Activated CD8-positive, alpha-beta T cell treated with anti-CD3 and anti-CD28 coated beads for 36 hours (primary cell): Measurements from ENCODE around the gene MYH11. TPM values are rescaled to one million over a fixed set of nuclear protein-coding genes. Genes with fewer than 3 reads are reported as not detected.
A peak's percentile ranks its signal among the peaks of the same experiment; 100 is the strongest.

Experiments used
- ATAC-seq: fragments of 200-7000 bp; cut with Tn5 transposase; one replicate; pipeline ENCODE4 v1.10.0; 2021; ENCODE audit warnings: mild to moderate bottlenecking, moderate library complexity
- CTCF ChIA-PET: fragments of 350-600 bp; sonication (Branson Sonifier 250); formaldehyde crosslinking; loops from one replicate; lab custom pipeline; 2021; ENCODE audit warnings: antibody characterized with exemption; lab: Charles Lee
- POLR2A ChIA-PET: fragments of 350-600 bp; sonication (Branson Sonifier 250); formaldehyde crosslinking; loops from one replicate; lab custom pipeline; 2021; ENCODE audit warnings: antibody characterized with exemption; lab: Charles Lee
- DNase-seq: peaks from one replicate; pipeline ENCODE4 v3.0.0-alpha.2; 2020
- H3K27ac Mint-ChIP-seq: one replicate; pipeline ENCODE4 v1.8.0; 2021; ENCODE audit warnings: mild to moderate bottlenecking, mixed read lengths
- H3K27me3 Mint-ChIP-seq: one replicate; pipeline ENCODE4 v1.8.0; 2021; ENCODE audit warnings: mixed read lengths
- H3K36me3 Mint-ChIP-seq: one replicate; pipeline ENCODE4 v1.8.0; 2021; ENCODE audit warnings: low read depth, mixed read lengths
- H3K4me1 Mint-ChIP-seq: one replicate; pipeline ENCODE4 v1.8.0; 2021; ENCODE audit warnings: low read depth, mixed read lengths
- H3K4me3 Mint-ChIP-seq: one replicate; pipeline ENCODE4 v1.8.0; 2021; ENCODE audit warnings: mild to moderate bottlenecking, moderate library complexity, mixed read lengths
- H3K9me3 Mint-ChIP-seq: one replicate; pipeline ENCODE4 v1.8.0; 2021; ENCODE audit warnings: mixed read lengths
- intact Hi-C: fragments of 100-400 bp; cut with micrococcal nuclease; formaldehyde crosslinking; loops from one replicate; pipeline ENCODE4 v1.10.0; 2022
- total RNA-seq, 2 experiments: library from RNA; stranded (reverse); gene quantifications; one replicate each; pipeline ENCODE4 v1.2.3, GENCODE V29; 2021
- TF ChIP-seq, protein P1 (sequence below): fragments of 200-600 bp; IDR thresholded peaks from one replicate; pipeline ENCODE4 v1.8.0; 2022; ENCODE audit warnings: antibody characterized with exemption, mild to moderate bottlenecking

The MYH11 gene
- total RNA-seq, 2 experiments from 2014 or later = not detected

DNA sequence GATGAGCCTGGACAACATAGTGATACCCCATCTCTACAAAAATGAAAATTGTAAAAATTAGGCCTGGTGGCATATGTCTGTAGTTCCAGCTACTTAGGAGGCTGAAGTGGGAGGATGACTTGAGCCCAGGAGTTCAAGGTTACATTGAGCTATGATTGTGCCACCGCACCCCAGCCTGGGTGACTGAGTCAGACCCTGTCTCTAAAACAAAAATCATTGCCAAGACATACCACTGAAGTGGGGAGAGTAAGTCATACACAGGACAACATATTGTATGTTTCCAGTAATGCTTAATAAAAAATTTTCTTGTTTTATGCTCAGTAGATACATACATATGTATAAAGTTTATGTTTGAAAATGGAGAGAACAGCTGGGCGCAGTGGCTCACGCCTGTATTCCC, 167.5 kb downstream of the MYH11 start:
- TF ChIP-seq, protein P1, sequence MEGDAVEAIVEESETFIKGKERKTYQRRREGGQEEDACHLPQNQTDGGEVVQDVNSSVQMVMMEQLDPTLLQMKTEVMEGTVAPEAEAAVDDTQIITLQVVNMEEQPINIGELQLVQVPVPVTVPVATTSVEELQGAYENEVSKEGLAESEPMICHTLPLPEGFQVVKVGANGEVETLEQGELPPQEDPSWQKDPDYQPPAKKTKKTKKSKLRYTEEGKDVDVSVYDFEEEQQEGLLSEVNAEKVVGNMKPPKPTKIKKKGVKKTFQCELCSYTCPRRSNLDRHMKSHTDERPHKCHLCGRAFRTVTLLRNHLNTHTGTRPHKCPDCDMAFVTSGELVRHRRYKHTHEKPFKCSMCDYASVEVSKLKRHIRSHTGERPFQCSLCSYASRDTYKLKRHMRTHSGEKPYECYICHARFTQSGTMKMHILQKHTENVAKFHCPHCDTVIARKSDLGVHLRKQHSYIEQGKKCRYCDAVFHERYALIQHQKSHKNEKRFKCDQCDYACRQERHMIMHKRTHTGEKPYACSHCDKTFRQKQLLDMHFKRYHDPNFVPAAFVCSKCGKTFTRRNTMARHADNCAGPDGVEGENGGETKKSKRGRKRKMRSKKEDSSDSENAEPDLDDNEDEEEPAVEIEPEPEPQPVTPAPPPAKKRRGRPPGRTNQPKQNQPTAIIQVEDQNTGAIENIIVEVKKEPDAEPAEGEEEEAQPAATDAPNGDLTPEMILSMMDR = no peak
- intact Hi-C loops = no loop called here
- no peak for DNase-seq
- Mint-ChIP-seq H3K4me1 (no peaks in the 10 kb centered on the region), H3K9me3 (no peaks in the 10 kb centered on the region), H3K27ac (no peak overlapping the region), H3K4me3 (no peak overlapping the region), H3K27me3 (no peaks in the 10 kb centered on the region), H3K36me3 (peaks cover 46% of the 10 kb centered on the region)
- no peak for ATAC-seq
- ChIA-PET POLR2A (no interaction called here), CTCF (no interaction called here)

DNA sequence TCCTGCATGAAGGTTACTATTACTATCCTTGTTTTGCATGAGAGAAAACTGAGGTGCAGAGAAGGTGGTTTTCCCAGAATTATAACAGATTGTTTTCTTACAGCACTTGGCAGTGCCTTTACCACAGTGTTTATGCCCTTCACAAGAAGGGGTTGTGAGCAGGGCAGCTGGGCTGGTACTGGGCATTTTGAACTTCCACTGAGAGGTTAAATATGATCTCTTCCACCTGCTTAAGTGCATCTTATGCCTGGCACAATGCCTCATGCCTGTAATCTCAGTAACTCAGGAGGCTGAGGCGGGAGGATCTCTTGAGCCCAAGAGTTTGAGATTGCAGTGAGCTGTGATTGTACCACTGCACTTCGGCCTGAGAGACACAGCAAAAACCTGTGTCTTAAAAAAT, 170.5 kb downstream of the MYH11 start:
- POLR2A ChIA-PET = interaction anchor here (1.2 kb wide), 1 partner anchor 17 kb away, joined by 4 read pairs; no protein-coding TSS in a partner anchor
- H3K4me1 Mint-ChIP-seq = peaks cover 6% of the 10 kb centered on the region
- H3K9me3 Mint-ChIP-seq = no peaks in the 10 kb centered on the region
- H3K4me3 Mint-ChIP-seq = no peak overlapping the region
- DNase-seq = no peak
- intact Hi-C loops = no loop called here
- H3K27me3 Mint-ChIP-seq = no peaks in the 10 kb centered on the region
- TF ChIP-seq, protein P1 = no peak
- ATAC-seq = no peak
- H3K27ac Mint-ChIP-seq = no peak overlapping the region
- CTCF ChIA-PET = interaction anchor here (2.4 kb wide), 1 partner anchor 18 kb away, joined by 9 read pairs; no protein-coding TSS in a partner anchor
- peaks cover 42% of the 10 kb centered on the region for H3K36me3 Mint-ChIP-seq

DNA sequence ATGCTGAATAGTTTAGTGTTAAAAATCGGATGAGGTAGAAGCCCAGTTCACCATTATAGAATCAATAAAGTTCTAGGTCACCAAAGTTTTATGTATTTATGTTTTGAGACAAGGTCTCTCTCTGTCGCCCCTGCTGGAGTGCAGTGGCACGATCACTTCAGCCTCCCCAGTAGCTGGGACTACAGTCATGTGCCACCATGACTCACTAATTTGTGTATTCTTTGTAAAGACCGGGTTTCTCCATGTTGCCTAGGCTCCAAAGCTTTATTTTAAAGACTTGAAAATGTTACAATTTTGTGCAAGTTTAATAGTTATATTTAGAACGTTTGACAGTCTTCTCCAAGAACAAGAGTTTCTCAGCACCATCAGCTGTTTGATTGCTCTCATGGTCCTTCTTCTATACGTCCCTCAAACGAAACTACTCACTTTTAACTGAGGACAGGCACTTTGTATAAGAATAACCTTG, 174.7 kb downstream of the MYH11 start:
- no peak overlapping the region for H3K4me3 Mint-ChIP-seq
- H3K9me3 Mint-ChIP-seq = no peaks in the 10 kb centered on the region
- no peaks in the 10 kb centered on the region for H3K27me3 Mint-ChIP-seq
- POLR2A ChIA-PET = interaction anchor here (1.0 kb wide), 1 partner anchor 16 kb away, joined by 3 read pairs; no protein-coding TSS in a partner anchor
- CTCF ChIA-PET = interaction anchor here (0.6 to 2.0 kb wide), 11 partner anchors 8 to 46 kb away, joined by 3 to 8 read pairs (median 3); partner anchors contain the start of gene MARF1
- intact Hi-C loops = no loop called here
- no peak overlapping the region for H3K27ac Mint-ChIP-seq
- peak; percentile 95 for ATAC-seq
- peaks cover 10% of the 10 kb centered on the region for H3K4me1 Mint-ChIP-seq
- peak; percentile 69 for DNase-seq
- TF ChIP-seq, protein P1 = peak; percentile 56
- peaks cover 40% of the 10 kb centered on the region for H3K36me3 Mint-ChIP-seq

DNA sequence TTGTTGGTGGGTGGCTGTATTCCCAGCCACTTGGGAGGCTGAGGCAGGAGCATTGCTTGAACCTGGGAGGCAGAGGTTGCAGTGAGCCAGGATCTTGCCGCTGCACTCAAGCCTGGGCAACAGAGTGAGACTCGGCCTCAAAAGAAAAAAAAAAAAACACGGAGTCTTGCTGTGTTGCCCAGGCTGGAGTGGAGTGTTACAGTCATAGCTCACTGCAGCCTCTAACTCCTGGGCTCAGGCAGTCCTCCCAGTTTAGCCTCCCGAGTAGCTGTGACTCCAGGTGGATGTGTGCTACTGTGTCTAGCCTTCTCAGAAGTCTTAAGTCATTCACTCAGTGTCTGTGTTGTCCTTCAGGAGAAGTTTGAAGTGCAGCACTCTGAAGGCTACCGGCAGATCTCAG, 179.4 kb downstream of the MYH11 start:
- POLR2A ChIA-PET = interaction anchor here (1.5 kb wide), 1 partner anchor 10 kb away, joined by 3 read pairs; no protein-coding TSS in a partner anchor

DNA sequence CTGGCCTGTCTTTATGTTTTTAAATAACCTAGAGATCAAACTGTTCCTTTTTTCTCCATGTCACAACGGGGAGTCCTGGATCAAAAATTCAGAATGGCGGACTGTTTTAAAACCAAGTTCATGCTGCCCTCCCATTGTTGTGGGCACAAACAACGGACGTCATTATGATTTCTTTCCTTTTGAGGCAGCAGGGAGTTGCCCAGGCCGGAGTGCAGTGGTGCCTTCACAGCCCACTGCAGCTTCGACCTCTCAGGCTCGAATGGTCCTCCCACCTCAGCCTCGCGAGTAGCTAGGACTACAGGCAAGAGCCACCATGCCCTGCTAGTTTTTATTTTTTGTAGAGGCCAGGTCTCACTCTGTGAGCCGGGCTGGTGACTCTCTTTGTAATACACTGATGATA, 180.3 kb downstream of the MYH11 start:
- Mint-ChIP-seq H3K27me3 (no peaks in the 10 kb centered on the region), H3K4me1 (peaks cover 38% of the 10 kb centered on the region), H3K27ac (peak overlapping the region; percentile 73), H3K9me3 (no peaks in the 10 kb centered on the region), H3K4me3 (no peak overlapping the region), H3K36me3 (peaks cover 49% of the 10 kb centered on the region)
- POLR2A ChIA-PET = no interaction called here
- CTCF ChIA-PET = no interaction called here
- intact Hi-C loops = no loop called here
- no peak for DNase-seq
- TF ChIP-seq, protein P1 = no peak
- ATAC-seq = no peak

More for the DNA sequence above, 179.4 kb downstream of the MYH11 start:
- TF ChIP-seq, protein P1 = no peak
- Mint-ChIP-seq H3K9me3 (no peaks in the 10 kb centered on the region), H3K27ac (no peak overlapping the region), H3K4me1 (peaks cover 35% of the 10 kb centered on the region), H3K4me3 (no peak overlapping the region), H3K27me3 (no peaks in the 10 kb centered on the region), H3K36me3 (peaks cover 53% of the 10 kb centered on the region)
- DNase-seq (no peak), ATAC-seq (no peak)
- intact Hi-C loops = no loop called here
- CTCF ChIA-PET = no interaction called here
